Measurements from ENCODE around the gene ARL14EP. TPM values are rescaled to one million over a fixed set of nuclear protein-coding genes. Genes with fewer than 3 reads are reported as not detected.

The ARL14EP gene
- total RNA-seq, 1 experiment from 2014 or later: 25.3 TPM

GRCh38 chr11:30356391-30356790 is 33.5 kb downstream of the ARL14EP start:
- no peak overlapping the region for H2AFZ ChIP-seq (ENCODE audit: low read depth, low read length, poor library complexity, severe bottlenecking)
- BruUV-seq (replicated peaks): no TSS peak
- DNase-seq (ENCODE audit: low read depth, low spot score) (no peak), ATAC-seq (no peak)
- CTCF ChIA-PET: no interaction called here
- no peak for TF ChIP-seq ZBTB33 (IDR thresholded peaks at IDR 0.05; ENCODE audit: extremely low read depth, insufficient replicate concordance, low read length)
- TF ChIP-seq CEBPB (IDR thresholded peaks at IDR 0.05; ENCODE audit: low read depth): no peak
- no peak for TF ChIP-seq ELF1 (IDR thresholded peaks at IDR 0.05; ENCODE audit: borderline replicate concordance, low read depth)
- no peak for TF ChIP-seq EZH2 (IDR thresholded peaks at IDR 0.05)
- TF ChIP-seq ZNF274 (IDR thresholded peaks at IDR 0.05; ENCODE audit: low read depth, low read length): no peak
- TF ChIP-seq JUND (IDR thresholded peaks at IDR 0.05): no peak
- TF ChIP-seq FOSL1 (IDR thresholded peaks at IDR 0.05; ENCODE audit: low read depth): no peak
- TF ChIP-seq CBX3 (IDR thresholded peaks at IDR 0.05; ENCODE audit: low read depth): no peak
- no peak for TF ChIP-seq POLR2AphosphoS5 (IDR thresholded peaks at IDR 0.05; ENCODE audit: low read depth, low read length)
- TF ChIP-seq YY1 (IDR thresholded peaks at IDR 0.05; ENCODE audit: extremely low read depth, insufficient replicate concordance, low read depth, low read length): no peak
- no peaks in the 10 kb centered on the region for H4K20me1 ChIP-seq (ENCODE audit: insufficient read depth)
- no peaks in the 10 kb centered on the region for H3K9me3 ChIP-seq (ENCODE audit: control insufficient read depth in 1 of 2, insufficient read depth in 1 of 2, low read depth in 1 of 2, low read length in 2 of 2)
- peaks cover 74% of the 10 kb centered on the region for H3K27me3 ChIP-seq (ENCODE audit: insufficient read depth, low read length)
- H3K4me2 ChIP-seq (ENCODE audit: low read length): no peak overlapping the region
- H3K4me3 ChIP-seq (replicated peaks in 1 of 2; ENCODE audit: low read depth in 1 of 2, low read length in 2 of 2): no peak overlapping the region
- POLR2A ChIA-PET: no interaction called here
- no peak overlapping the region for H3K9ac ChIP-seq (ENCODE audit: low read length)
- no peaks in the 10 kb centered on the region for H3K9me2 ChIP-seq (ENCODE audit: insufficient read depth)
- intact Hi-C loops (cut with micrococcal nuclease): no loop called here
- H3K27ac ChIP-seq (ENCODE audit: low read depth, low read length): no peak overlapping the region
- RAD21 ChIA-PET (ENCODE audit: low non-redundant PET in 1 of 2, low total read pairs in 2 of 2, uncharacterized antibody in 2 of 2, unreplicated experiment in 2 of 2): no interaction called here
- H3K4me1 ChIP-seq (ENCODE audit: control insufficient read depth in 1 of 2, insufficient read depth in 2 of 2, low read length in 2 of 2): no peaks in the 10 kb centered on the region
- H3K79me2 ChIP-seq (ENCODE audit: insufficient read depth, low read length): no peaks in the 10 kb centered on the region
- H3K36me3 ChIP-seq (ENCODE audit: control insufficient read depth in 1 of 2, insufficient read depth in 2 of 2, low read length in 2 of 2): no peaks in the 10 kb centered on the region
